ENCODE results near the gene BMP7.

The BMP7 gene

DNA sequence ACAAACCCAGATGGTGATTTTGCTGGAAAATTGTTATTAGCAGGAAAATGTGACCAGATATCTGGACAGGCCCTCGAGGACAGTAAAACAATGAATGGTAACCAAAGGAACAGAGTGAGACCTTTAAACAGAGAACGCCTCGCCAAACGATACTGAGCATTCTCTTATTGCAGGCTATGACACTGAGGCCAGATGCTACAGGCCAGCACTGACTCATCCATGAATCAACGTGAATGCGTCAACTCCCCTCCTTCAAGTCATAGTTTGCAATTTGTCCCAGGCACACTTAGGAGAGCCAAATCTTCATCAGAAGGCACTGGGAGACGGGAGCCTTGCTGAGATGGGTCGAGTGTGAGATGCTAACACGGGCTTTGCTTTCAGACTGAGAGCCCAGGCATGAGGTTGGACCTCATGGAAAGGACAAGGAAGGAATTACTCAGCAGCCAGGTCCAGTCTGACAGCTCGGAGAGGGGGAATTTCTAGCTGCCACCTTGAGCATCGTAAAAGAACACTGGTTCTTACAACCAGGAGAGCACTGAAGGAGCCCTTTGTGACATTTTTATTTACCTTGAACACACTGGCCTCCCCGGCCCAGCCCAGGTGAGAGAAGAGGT is 60.7 kb downstream of the BMP7 start:
- H3K27me3 ChIP-seq: peaks cover 0 to 4% of the 10 kb centered on the region in 2 donors
- H3K4me1 ChIP-seq: no peaks in the 10 kb centered on the region
- intact Hi-C loops (cut with DNase I; ENCODE audit: low total_unique reads): no loop called here
- no peaks in the 10 kb centered on the region for H3K9me3 ChIP-seq
- no peak overlapping the region for H3K4me3 ChIP-seq
- no peaks in the 10 kb centered on the region for H3K36me3 ChIP-seq
- TF ChIP-seq, protein P1, sequence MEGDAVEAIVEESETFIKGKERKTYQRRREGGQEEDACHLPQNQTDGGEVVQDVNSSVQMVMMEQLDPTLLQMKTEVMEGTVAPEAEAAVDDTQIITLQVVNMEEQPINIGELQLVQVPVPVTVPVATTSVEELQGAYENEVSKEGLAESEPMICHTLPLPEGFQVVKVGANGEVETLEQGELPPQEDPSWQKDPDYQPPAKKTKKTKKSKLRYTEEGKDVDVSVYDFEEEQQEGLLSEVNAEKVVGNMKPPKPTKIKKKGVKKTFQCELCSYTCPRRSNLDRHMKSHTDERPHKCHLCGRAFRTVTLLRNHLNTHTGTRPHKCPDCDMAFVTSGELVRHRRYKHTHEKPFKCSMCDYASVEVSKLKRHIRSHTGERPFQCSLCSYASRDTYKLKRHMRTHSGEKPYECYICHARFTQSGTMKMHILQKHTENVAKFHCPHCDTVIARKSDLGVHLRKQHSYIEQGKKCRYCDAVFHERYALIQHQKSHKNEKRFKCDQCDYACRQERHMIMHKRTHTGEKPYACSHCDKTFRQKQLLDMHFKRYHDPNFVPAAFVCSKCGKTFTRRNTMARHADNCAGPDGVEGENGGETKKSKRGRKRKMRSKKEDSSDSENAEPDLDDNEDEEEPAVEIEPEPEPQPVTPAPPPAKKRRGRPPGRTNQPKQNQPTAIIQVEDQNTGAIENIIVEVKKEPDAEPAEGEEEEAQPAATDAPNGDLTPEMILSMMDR (IDR thresholded peaks at IDR 0.05): no peak
- no peak for DNase-seq
- no peak overlapping the region for H3K27ac ChIP-seq

DNA sequence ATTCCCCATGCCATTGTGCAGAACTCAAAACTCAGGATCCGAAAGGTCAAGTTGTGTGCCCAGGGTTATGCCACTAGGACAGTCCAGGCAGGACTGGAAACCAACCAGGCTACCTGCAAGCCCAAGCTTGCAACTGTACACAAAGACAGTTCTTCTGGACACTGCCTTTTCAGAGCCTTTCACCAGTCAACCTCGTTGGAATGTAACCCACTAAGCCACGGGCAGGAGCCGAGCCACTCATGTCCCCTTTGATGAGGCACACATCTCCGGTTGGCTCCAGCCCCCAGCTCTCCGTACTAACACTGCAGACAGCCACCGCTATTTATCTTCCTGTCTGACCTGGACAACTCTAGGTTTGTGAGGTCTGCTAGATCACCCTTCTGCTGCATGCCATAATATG is 62.5 kb downstream of the BMP7 start:
- Histone ChIP-seq H3K4me1 (no peaks in the 10 kb centered on the region), H3K9me3 (no peaks in the 10 kb centered on the region), H3K36me3 (no peaks in the 10 kb centered on the region), H3K4me3 (no peak overlapping the region), H3K27ac (no peak overlapping the region), H3K27me3 (peaks cover 0 to 14% of the 10 kb centered on the region in 2 donors)
- no peak for DNase-seq
- TF ChIP-seq, protein P1 (IDR thresholded peaks at IDR 0.05): no peak
- intact Hi-C loops (cut with DNase I; ENCODE audit: low total_unique reads): no loop called here

DNA sequence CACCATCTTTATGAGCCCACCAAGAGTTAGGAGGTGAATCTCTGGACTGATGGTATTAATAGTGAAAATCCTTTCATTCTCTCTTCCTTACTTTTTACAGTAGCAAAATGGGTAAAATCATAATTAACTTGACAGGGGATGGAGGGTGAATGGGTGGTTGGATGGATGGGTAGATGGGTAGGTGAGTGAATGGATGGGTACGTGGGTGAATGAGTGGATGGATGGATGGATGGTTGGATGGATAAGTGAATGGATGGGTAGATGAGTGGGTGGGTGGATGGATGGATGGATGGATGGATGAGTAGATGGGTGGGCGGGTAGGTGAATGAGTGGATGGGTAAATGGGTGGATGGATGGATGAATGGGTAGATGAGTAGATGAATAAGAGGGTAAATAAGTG is 63.2 kb downstream of the BMP7 start:
- no peaks in the 10 kb centered on the region for H3K36me3 ChIP-seq
- H3K9me3 ChIP-seq: no peaks in the 10 kb centered on the region
- intact Hi-C loops (cut with DNase I; ENCODE audit: low total_unique reads): no loop called here
- DNase-seq: no peak
- TF ChIP-seq, protein P1 (IDR thresholded peaks at IDR 0.05): no peak
- no peak overlapping the region for H3K4me3 ChIP-seq
- no peaks in the 10 kb centered on the region for H3K4me1 ChIP-seq
- peaks cover 0 to 22% of the 10 kb centered on the region in 2 donors for H3K27me3 ChIP-seq
- H3K27ac ChIP-seq: no peak overlapping the region

DNA sequence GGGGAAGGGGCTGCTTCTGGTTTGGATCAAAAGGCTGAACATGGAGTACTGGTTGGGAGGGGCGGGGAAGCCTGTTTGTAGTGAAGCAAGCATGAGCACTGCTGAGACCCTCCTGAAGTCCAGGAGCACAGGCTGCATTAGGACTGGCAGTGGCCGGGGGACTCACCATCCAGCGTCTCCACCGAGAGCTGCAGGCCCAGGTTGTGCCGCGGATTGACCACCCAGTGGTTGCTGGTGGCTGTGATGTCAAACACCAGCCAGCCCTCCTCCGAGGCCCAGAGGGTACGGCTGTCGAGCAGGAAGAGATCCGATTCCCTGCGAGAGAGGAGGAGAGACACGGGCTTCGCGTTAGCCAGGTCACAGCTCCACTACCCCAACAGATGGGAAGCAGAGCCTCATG is 64.1 kb downstream of the BMP7 start:
- H3K27ac ChIP-seq: no peak overlapping the region
- DNase-seq: no peak
- H3K27me3 ChIP-seq: peaks cover 0 to 28% of the 10 kb centered on the region in 2 donors
- TF ChIP-seq, protein P1 (IDR thresholded peaks at IDR 0.05): no peak
- intact Hi-C loops (cut with DNase I; ENCODE audit: low total_unique reads): no loop called here
- no peaks in the 10 kb centered on the region for H3K9me3 ChIP-seq
- H3K36me3 ChIP-seq: no peaks in the 10 kb centered on the region
- H3K4me1 ChIP-seq: no peaks in the 10 kb centered on the region
- no peak overlapping the region for H3K4me3 ChIP-seq

DNA sequence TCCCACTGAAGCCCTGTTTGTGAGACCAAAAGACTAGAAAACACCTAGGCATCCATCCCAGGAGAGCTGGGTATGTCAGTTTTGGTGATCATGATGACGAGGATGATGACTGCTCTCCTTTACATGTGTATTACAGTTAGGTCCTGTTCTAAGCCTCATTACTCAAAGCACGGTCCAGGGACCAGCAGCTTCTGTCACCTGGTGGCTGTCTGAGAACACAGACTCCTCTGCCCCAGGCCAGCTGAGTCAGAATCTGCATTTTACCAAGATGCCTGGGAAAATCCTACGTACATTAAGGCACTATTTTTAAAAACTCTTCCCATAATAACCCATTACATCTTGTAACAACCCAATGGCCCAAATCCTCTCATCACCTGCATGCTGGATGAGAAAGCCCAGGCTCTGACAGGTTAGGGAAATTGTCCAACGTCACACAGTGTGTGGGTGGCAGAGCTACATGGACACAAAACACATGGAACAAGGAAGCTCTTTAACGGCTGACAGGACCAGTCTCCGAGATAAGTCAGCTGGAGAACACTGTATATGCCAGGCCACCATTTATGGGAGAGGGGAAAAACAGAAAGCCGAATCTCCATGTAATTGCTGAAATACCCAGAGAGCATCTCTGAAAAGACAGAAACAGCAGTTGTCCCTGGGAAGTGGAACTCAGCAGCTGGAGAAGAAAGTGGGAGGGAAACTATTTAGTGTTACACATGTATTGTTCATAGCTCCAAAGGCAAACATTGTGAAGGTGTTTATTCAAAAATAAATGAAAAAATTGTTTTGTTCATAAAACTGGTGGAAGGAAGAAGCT is 65.4 kb downstream of the BMP7 start:
- TF ChIP-seq, protein P1 (IDR thresholded peaks at IDR 0.05): no peak
- Histone ChIP-seq H3K27ac (no peak overlapping the region), H3K27me3 (peaks cover 0 to 28% of the 10 kb centered on the region in 2 donors), H3K9me3 (no peaks in the 10 kb centered on the region), H3K4me3 (no peak overlapping the region), H3K4me1 (no peaks in the 10 kb centered on the region), H3K36me3 (no peaks in the 10 kb centered on the region)
- intact Hi-C loops (cut with DNase I; ENCODE audit: low total_unique reads): no loop called here
- no peak for DNase-seq

All from tibial artery (tissue), 4 donors.